Measurements from ENCODE around the gene RAD17. TPM values are rescaled to one million over a fixed set of nuclear protein-coding genes. Genes with fewer than 3 reads are reported as not detected.
A peak's percentile ranks its signal among the peaks of the same experiment; 100 is the strongest.
"Not testable (repeated sequence)": the region's sequence is repeated elsewhere in the genome, so short reads cannot be mapped to it uniquely, and the experiment has no call there.

The RAD17 gene
- total and polyA plus RNA-seq, 8 donors, result 18.7 to 41.6 (median 37.3) TPM

- TF ChIP-seq CTCF (IDR thresholded peaks at IDR 0.05), result no peak
- no peak for DNase-seq
- Histone ChIP-seq H3K27ac (no peak overlapping the region), H3K4me3 (no peak overlapping the region), H3K36me3 (peaks cover 0 to 54% of the 10 kb centered on the region in 2 donors), H3K27me3 (no peaks in the 10 kb centered on the region), H3K4me1 (peaks cover 4 to 19% of the 10 kb centered on the region in 2 donors), H3K9me3 (no peaks in the 10 kb centered on the region)
- intact Hi-C loops (cut with DNase I), result no loop called here
- ATAC-seq, result no peak
Measured at GRCh38 chr5:69364850-69365249, 4.8 kb upstream of the RAD17 start.

- peak overlapping the region in 1 of 2 donors; percentile 78 for H3K4me3 ChIP-seq
- intact Hi-C loops (cut with DNase I), result no loop called here
- ATAC-seq, result no peak
- H3K9me3 ChIP-seq, result no peaks in the 10 kb centered on the region
- TF ChIP-seq CTCF (IDR thresholded peaks at IDR 0.05), result no peak
- H3K27me3 ChIP-seq, result no peaks in the 10 kb centered on the region
- no peak overlapping the region for H3K27ac ChIP-seq
- DNase-seq, result no peak
- H3K4me1 ChIP-seq, result peaks cover 12 to 36% of the 10 kb centered on the region in 2 donors
- peaks cover 0 to 46% of the 10 kb centered on the region in 2 donors for H3K36me3 ChIP-seq
Measured at GRCh38 chr5:69367697-69368279, 1.8 kb upstream of the RAD17 start.

DNA sequence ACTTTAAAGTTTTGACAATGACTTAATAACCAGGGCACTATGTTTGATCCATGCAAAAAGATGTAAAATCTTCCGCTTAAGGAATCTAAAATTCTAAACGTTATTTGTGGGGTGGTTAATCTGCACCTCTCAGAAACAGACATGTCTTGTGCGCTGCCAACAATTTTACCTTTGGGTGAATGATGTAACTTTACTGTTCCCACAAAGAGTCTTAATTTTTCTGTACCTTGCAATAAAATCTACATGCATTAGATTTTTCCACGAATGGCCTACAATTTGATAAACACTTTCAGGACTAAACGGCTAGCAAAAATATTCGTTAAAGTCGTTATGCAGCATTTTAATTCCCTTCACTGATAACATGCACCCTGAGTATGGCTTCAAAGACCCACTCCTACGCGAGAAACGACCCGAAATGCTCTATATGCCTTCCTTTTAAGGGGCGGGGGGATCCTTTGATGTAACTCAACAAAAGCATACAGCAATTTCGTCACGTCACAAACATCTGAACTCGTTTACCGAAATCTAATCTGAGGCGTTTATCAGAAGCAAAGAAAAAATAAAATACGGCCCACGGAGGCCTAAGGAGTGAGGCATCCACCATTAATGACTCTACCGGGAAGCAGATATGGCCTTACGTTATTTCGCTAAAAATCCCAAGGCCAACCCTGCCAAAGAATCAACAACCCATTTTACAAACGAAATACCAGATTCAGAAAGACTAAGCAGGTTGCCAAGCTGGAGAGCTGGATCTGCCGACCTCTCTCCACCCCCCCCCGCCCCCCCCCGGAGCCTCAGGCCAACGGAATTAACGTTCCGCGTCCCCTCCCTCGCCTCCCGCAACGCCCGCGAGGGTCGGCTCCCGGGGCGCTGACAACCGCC, 919 bp upstream of the RAD17 start:
- TF ChIP-seq CTCF (IDR thresholded peaks at IDR 0.05), result no peak
- intact Hi-C loops (cut with DNase I), result no loop called here
- DNase-seq (peak in 1 of 4 donors; percentile 47), ATAC-seq (peak; percentile 61)
- Histone ChIP-seq H3K36me3 (peaks cover 0 to 37% of the 10 kb centered on the region in 2 donors), H3K27ac (peak overlapping the region; percentile 96 to 97), H3K4me3 (peak overlapping the region; percentile 72 to 78), H3K4me1 (peaks cover 12 to 36% of the 10 kb centered on the region in 2 donors), H3K27me3 (no peaks in the 10 kb centered on the region), H3K9me3 (no peaks in the 10 kb centered on the region)

- intact Hi-C loops (cut with DNase I); H3K9me3 ChIP-seq; ATAC-seq; H3K27me3 ChIP-seq: not testable (repeated sequence)
- peaks cover 12 to 30% of the 10 kb centered on the region in 2 donors for H3K4me1 ChIP-seq
- H3K36me3 ChIP-seq, result peaks cover 0 to 33% of the 10 kb centered on the region in 2 donors
- DNase-seq, result peak in 1 of 4 donors; percentile 67
- H3K4me3 ChIP-seq, result peak overlapping the region; percentile 72 to 78
- H3K27ac ChIP-seq, result peak overlapping the region in 1 of 2 donors; percentile 96
Measured at GRCh38 chr5:69370335-69370734, 717 bp downstream of the RAD17 start.

- no peaks in the 10 kb centered on the region for H3K9me3 ChIP-seq
- ATAC-seq, result no peak
- intact Hi-C loops (cut with DNase I), result no loop called here
- no peaks in the 10 kb centered on the region for H3K27me3 ChIP-seq
- DNase-seq, result no peak
- H3K4me1 ChIP-seq, result peaks cover 12 to 30% of the 10 kb centered on the region in 2 donors
- H3K4me3 ChIP-seq, result no peak overlapping the region
- no peak for TF ChIP-seq CTCF (IDR thresholded peaks at IDR 0.05)
- no peak overlapping the region for H3K27ac ChIP-seq
- H3K36me3 ChIP-seq, result peaks cover 0 to 29% of the 10 kb centered on the region in 2 donors
Measured at GRCh38 chr5:69372394-69372793, 2.8 kb downstream of the RAD17 start.
